Subcutaneous adipose tissue (tissue), 4 donors: Measurements from ENCODE around the gene NGEF. TPM values are rescaled to one million over a fixed set of nuclear protein-coding genes. Genes with fewer than 3 reads are reported as not detected.

Source experiments
- total RNA-seq, 4 donors: library from RNA; depleted of rRNA; stranded (reverse); fragments of >200 nt; gene quantifications; one replicate each; pipeline ENCODE4 v1.1.0, GENCODE V29; 2016
- TF ChIP-seq, protein P1 (sequence below): fragments of 450-650 bp; IDR thresholded peaks from one replicate; pipeline ENCODE4 v1.5.1; 2016; ENCODE audit warnings: low read depth, mild to moderate bottlenecking, control low read depth, antibody characterized with exemption, moderate library complexity

NGEF gene
- total RNA-seq, 4 donors from 2014 or later, result 0.16 to 1.3 (median 0.17) TPM; not detected in 1

GRCh38 chr2:232866104-232866503 is 147.0 kb downstream of the NGEF start:
- TF ChIP-seq, protein P1, sequence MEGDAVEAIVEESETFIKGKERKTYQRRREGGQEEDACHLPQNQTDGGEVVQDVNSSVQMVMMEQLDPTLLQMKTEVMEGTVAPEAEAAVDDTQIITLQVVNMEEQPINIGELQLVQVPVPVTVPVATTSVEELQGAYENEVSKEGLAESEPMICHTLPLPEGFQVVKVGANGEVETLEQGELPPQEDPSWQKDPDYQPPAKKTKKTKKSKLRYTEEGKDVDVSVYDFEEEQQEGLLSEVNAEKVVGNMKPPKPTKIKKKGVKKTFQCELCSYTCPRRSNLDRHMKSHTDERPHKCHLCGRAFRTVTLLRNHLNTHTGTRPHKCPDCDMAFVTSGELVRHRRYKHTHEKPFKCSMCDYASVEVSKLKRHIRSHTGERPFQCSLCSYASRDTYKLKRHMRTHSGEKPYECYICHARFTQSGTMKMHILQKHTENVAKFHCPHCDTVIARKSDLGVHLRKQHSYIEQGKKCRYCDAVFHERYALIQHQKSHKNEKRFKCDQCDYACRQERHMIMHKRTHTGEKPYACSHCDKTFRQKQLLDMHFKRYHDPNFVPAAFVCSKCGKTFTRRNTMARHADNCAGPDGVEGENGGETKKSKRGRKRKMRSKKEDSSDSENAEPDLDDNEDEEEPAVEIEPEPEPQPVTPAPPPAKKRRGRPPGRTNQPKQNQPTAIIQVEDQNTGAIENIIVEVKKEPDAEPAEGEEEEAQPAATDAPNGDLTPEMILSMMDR, result no peak

DNA sequence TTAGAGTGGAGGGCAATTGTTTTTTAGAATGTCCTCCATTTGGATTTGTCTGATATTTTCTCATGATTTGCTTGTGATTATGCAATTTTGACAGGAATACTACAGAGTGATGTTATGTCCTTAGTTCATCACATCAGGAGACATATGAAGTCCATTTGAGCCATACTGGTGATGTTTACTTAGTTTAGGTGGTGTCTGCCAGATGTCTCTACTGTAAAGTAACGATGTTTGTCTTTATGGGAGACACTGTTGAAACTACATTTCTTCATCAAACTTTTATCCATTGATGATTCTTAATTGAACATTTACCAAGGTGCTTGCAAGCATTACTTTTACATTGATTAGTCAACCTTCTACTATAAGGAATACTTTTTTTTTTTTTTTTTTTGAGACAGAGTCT is 147.9 kb downstream of the NGEF start:
- TF ChIP-seq, protein P1, result no peak

- TF ChIP-seq, protein P1, result no peak
Observed at GRCh38 chr2:232863996-232864395, 149.1 kb downstream of the NGEF start.

DNA sequence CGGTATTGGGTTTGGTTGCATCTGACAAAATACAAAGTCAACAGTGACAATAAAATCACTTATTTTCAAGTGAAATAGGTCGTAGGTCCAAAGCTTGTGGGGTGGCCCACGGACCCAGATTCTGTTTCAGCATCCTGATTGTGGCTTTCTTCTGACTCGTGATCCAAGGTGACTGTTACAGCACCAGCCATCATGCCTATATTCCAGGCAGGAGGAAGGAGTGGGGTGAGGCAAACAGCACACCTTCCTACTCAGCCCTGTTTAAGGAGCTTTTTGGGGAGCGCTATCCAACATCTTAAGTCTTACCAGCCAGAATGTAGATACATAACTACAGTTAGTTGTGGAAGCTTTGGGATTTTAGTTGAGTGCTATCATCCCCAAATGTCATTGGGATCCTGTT is 151.7 kb downstream of the NGEF start:
- TF ChIP-seq, protein P1, result no peak

DNA sequence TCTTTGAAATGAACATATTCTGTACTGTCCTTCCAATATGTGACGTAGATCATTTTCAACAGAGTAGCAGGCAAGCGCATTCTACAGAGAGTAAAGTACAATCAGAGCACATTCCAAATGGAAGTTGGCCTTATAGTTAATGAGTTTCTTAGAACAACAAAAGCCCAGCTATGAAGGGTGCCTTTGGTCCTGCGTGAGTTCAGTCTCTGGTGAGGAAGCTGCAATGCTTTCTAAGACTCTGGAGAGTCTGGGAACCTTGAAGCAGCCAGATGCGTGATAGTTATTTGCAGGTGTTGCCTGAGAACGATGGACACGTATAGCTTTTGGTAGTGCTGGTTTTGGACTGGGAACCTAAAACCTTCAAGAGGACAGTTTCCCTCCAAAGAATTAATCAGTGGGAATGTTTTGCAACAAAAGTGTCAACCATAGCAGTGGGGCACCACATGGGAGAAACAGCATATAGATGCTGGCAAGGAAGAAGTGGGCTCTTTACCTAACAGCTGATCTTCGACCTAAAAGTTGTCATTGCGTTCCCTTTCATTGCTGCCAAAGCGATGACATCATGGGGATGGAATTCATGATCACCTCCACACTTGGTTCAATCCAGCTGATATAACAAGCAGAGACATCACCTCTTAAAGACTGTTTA is 152.3 kb downstream of the NGEF start:
- TF ChIP-seq, protein P1, result no peak

DNA sequence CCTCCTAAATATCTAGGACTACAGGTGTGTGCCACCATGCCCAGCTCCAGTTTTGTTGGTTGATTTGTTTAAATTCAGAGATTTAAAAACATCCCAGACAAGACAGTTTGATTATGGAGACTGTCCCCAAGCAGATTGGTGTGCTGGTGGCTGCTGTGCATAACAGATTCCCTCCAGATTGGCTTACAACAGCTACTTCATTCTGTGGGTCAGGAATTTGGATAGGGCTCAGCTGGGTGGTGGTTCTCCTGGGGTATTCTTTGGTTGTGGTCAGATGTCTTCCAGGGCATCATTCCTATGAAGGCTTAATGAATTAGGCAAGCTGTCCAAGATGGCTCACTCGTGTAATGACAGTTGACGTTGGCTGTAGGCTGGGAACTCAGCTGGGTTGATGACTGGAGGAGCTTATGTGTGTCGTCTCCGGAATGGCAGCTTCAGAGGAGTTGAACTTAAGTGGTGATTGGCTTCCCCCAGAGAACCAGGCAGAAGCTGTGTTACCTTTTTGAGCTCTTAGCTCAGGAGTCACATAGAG is 153.6 kb downstream of the NGEF start:
- TF ChIP-seq, protein P1, result no peak

- TF ChIP-seq, protein P1, result no peak
Observed at GRCh38 chr2:232857158-232857563, 155.9 kb downstream of the NGEF start.
